Chondrocyte (in vitro differentiated cells): ENCODE measurements around the gene COL3A1. TPM values are rescaled to one million over a fixed set of nuclear protein-coding genes. Genes with fewer than 3 reads are reported as not detected.

Experiments used
- DNase-seq: peaks from one replicate; pipeline ENCODE4 v3.0.0; 2021; ENCODE audit warnings: mixed read lengths, low spot score
- H3K27ac Mint-ChIP-seq: one replicate; pipeline ENCODE4 v1.8.0; 2021; ENCODE audit warnings: mild to moderate bottlenecking, moderate library complexity, mixed read lengths; ENCODE audit not compliant: unreplicated experiment
- H3K27me3 Mint-ChIP-seq: 2 replicates; pipeline ENCODE4 v1.8.0; 2021; ENCODE audit warnings: low read depth, mixed read lengths
- H3K36me3 Mint-ChIP-seq: 2 replicates; pipeline ENCODE4 v1.8.0; 2021; ENCODE audit warnings: low read depth, mixed read lengths
- H3K4me1 Mint-ChIP-seq: 2 replicates; pipeline ENCODE4 v1.8.0; 2021; ENCODE audit warnings: low read depth, mild to moderate bottlenecking, mixed read lengths
- H3K4me3 Mint-ChIP-seq: one replicate; pipeline ENCODE4 v1.8.0; 2021; ENCODE audit warnings: mild to moderate bottlenecking, moderate library complexity, mixed read lengths; ENCODE audit not compliant: unreplicated experiment
- H3K9me3 Mint-ChIP-seq: 2 replicates; pipeline ENCODE4 v1.8.0; 2021; ENCODE audit warnings: low read depth, mixed read lengths
- CTCF ChIP-seq: fragments of 200-600 bp; sonication (generic); IDR thresholded peaks from 2 replicates; pipeline ENCODE4 v1.5.0; 2021; ENCODE audit warnings: antibody characterized with exemption, mild to moderate bottlenecking, moderate library complexity
- total RNA-seq: library from RNA; stranded (reverse); gene quantifications from 3 replicates; pipeline ENCODE4 v1.2.1, GENCODE V29; 2021

Gene COL3A1
- total RNA-seq, 1 donor from 2014 or later, result 8,099 TPM

GRCh38 chr2:188944442-188944841 lies 29.7 kb upstream of the COL3A1 start:
- no peaks in the 10 kb centered on the region for H3K27me3 Mint-ChIP-seq
- H3K27ac Mint-ChIP-seq, result no peak overlapping the region
- TF ChIP-seq CTCF, result no peak
- peak; percentile 90 for DNase-seq
- no peak overlapping the region for H3K4me3 Mint-ChIP-seq
- peaks cover 7% of the 10 kb centered on the region for H3K9me3 Mint-ChIP-seq
- no peaks in the 10 kb centered on the region for H3K36me3 Mint-ChIP-seq
- peaks cover 13% of the 10 kb centered on the region for H3K4me1 Mint-ChIP-seq

GRCh38 chr2:188949046-188949818 lies 24.9 kb upstream of the COL3A1 start:
- H3K4me3 Mint-ChIP-seq, result no peak overlapping the region
- no peaks in the 10 kb centered on the region for H3K4me1 Mint-ChIP-seq
- no peaks in the 10 kb centered on the region for H3K36me3 Mint-ChIP-seq
- H3K27ac Mint-ChIP-seq, result no peak overlapping the region
- H3K9me3 Mint-ChIP-seq, result peaks cover 7% of the 10 kb centered on the region
- DNase-seq, result peak; percentile 83
- no peak for TF ChIP-seq CTCF
- H3K27me3 Mint-ChIP-seq, result no peaks in the 10 kb centered on the region

- Mint-ChIP-seq H3K27me3 (no peaks in the 10 kb centered on the region), H3K36me3 (no peaks in the 10 kb centered on the region), H3K4me3 (no peak overlapping the region), H3K9me3 (no peaks in the 10 kb centered on the region), H3K27ac (no peak overlapping the region), H3K4me1 (no peaks in the 10 kb centered on the region)
- TF ChIP-seq CTCF, result no peak
- DNase-seq, result no peak
Measured at GRCh38 chr2:188952901-188953300, 21.3 kb upstream of the COL3A1 start.

- peaks cover 13% of the 10 kb centered on the region for H3K9me3 Mint-ChIP-seq
- H3K27ac Mint-ChIP-seq, result no peak overlapping the region
- H3K4me3 Mint-ChIP-seq, result no peak overlapping the region
- no peak for TF ChIP-seq CTCF
- no peaks in the 10 kb centered on the region for H3K4me1 Mint-ChIP-seq
- no peak for DNase-seq
- H3K36me3 Mint-ChIP-seq, result peaks cover 2% of the 10 kb centered on the region
- H3K27me3 Mint-ChIP-seq, result no peaks in the 10 kb centered on the region
Measured at GRCh38 chr2:188956290-188956689, 17.9 kb upstream of the COL3A1 start.

- no peak overlapping the region for H3K27ac Mint-ChIP-seq
- no peaks in the 10 kb centered on the region for H3K4me1 Mint-ChIP-seq
- H3K9me3 Mint-ChIP-seq, result peaks cover 13% of the 10 kb centered on the region
- TF ChIP-seq CTCF, result no peak
- no peak overlapping the region for H3K4me3 Mint-ChIP-seq
- H3K36me3 Mint-ChIP-seq, result peaks cover 2% of the 10 kb centered on the region
- DNase-seq, result no peak
- no peaks in the 10 kb centered on the region for H3K27me3 Mint-ChIP-seq
Measured at GRCh38 chr2:188956961-188957360, 17.2 kb upstream of the COL3A1 start.
